Sigmoid colon (tissue), 7 donors: ENCODE data around the gene USP21. TPM values are rescaled to one million over a fixed set of nuclear protein-coding genes. Genes with fewer than 3 reads are reported as not detected.

Experiments used
- DNase-seq: peaks from one replicate; pipeline ENCODE4 v3.0.0-alpha.2; 2019
- H3K27ac ChIP-seq, 4 donors: fragments of 200-600 bp; sonication (generic); one replicate each; pipeline ENCODE4 v1.5.1; 2016 to 2019; ENCODE audit warnings: mild to moderate bottlenecking in 1 of 4
- H3K27me3 ChIP-seq, 3 donors: fragments of 200-600 bp; sonication (generic); one replicate each; pipeline ENCODE4 v1.5.1; 2019; ENCODE audit warnings: mild to moderate bottlenecking in 1 of 3
- H3K36me3 ChIP-seq, 4 donors: fragments of 200-600 bp; sonication (generic); one replicate each; pipeline ENCODE4 v1.5.1; 2016 to 2019
- H3K4me1 ChIP-seq, 4 donors: fragments of 200-600 bp; sonication (generic); one replicate each; pipeline ENCODE4 v1.5.1; 2017 to 2019
- H3K4me3 ChIP-seq, 4 donors: fragments of 200-600 bp; sonication (generic); one replicate each; pipeline ENCODE4 v1.5.1; 2017 to 2019; ENCODE audit warnings: mild to moderate bottlenecking in 2 of 4, moderate library complexity in 1 of 4
- H3K9me3 ChIP-seq, 4 donors: fragments of 200-600 bp in 3 of 4; sonication (generic) in 3 of 4; one replicate each; pipeline versions ENCODE4 v1.5.1 to v1.6.1; 2013 to 2019
- EP300 ChIP-seq, 4 donors: sonication (generic); formaldehyde crosslinking; IDR thresholded peaks; one replicate each; pipeline ENCODE4 v1.6.1; 2017; ENCODE audit warnings: antibody characterized with exemption in 4 of 4
- POLR2A ChIP-seq, 2 donors: fragments of 450-650 bp; IDR thresholded peaks; one replicate each; pipeline ENCODE4 v1.6.1; 2016; ENCODE audit warnings: antibody characterized with exemption in 2 of 2, mild to moderate bottlenecking in 2 of 2, moderate library complexity in 2 of 2
- POLR2AphosphoS5 ChIP-seq, 4 donors: sonication (generic); formaldehyde crosslinking; IDR thresholded peaks; one replicate each; pipeline ENCODE4 v1.6.1; 2017; ENCODE audit warnings: antibody characterized with exemption in 4 of 4
- WGBS, 2 donors: extraction: QIAGEN DNeasy Blood & Tissue Kit; methylation state at CpG; one replicate each; pipeline ENCODE4 v1.1.7; 2013; 5-methylcytosine and 5-hydroxymethylcytosine counted together
- intact Hi-C: fragments of 100-400 bp; cut with DNase I; formaldehyde crosslinking; loops from one replicate; pipeline ENCODE4 v1.15.1; 2023
- polyA plus RNA-seq, 3 donors: library from polyadenylated mRNA; stranded (reverse); fragments of 200-250 nt; gene quantifications; one replicate each; pipeline ENCODE4 v1.2.3, GENCODE V29; 2013
- total RNA-seq, 4 donors: library from RNA; depleted of rRNA; stranded (reverse); fragments of >200 nt; gene quantifications; one replicate each; pipeline ENCODE4 v1.1.0, GENCODE V29; 2016
- TF ChIP-seq, protein P1 (sequence below), 4 experiments: fragments of 450-650 bp in 3 of 4; fragments of 200-600 bp in 1 of 4; IDR thresholded peaks; one replicate each; pipeline ENCODE4 v1.5.1; 2016 to 2019; ENCODE audit warnings: antibody characterized with exemption in 4 of 4, mild to moderate bottlenecking in 3 of 4, moderate library complexity in 2 of 4
- donor health status: healthy with polysubstance abuse.
- donor health status: Bipolar disorder and iron deficiency.
- donor health status: healthy.

USP21 gene
- total and polyA plus RNA-seq, 7 donors = 11.4 to 24.1 (median 16.2) TPM

DNA sequence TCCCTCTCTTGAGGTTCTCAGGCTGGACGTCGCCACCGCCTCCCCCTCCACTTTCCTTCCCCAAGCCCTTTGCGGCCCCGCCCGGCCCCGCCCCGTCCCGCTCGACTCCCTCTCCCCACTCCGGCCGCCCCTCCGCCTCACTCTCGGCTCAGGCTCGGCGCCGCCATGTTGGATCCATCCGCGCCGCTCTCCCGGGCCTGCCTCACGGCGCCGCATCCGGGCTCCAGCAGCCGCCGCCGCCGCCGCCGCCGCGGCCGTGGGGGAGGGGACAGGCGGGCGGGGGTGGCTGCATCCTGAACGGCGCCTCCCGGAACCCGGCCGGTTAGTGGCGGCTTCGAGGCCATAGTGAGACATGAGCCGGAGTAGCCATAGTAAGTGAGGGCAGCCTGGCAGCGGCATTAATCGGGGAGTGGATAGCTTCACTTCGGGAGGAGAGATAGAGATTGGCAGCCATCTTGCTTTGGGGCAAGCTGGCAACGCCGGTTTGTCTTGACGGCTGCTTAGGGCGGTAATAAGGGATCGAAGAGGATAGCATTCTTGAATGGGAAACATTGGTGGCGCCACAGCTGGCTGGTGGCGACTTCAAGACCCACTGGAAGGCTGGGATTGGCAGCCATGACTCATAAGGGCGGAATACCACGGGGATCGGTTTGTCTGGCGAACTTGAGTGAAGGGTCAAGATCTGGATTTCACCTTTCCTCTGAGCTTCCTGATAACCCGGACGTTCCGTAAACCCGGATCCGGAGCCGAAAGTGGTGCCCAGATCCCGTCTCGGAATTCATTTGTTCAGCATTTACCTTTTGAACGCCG lies 26.7 kb upstream of the USP21 start, which contains the start of gene DEDD:
Gene DEDD (minus strand): TSS at position 258 of the 810 bp plus-strand sequence. CDS start 8,205 bp downstream, outside the sequence.
- intact Hi-C loops = loop anchor here (2.0 kb wide), 2 partner anchors 14 to 26 kb away; partner anchors contain the start of genes NIT1, PFDN2 and USP21
- H3K4me1 ChIP-seq = peaks cover 0 to 52% (median 41%) of the 10 kb centered on the region in 4 donors
- no peaks in the 10 kb centered on the region for H3K9me3 ChIP-seq
- H3K27ac ChIP-seq = peak within 1 kb of the TSS; percentile 90 to 97 (median 92)
- WGBS, 2 donors = 1% methylated on average over 68 of the region's 68 CpGs
- no peaks in the 10 kb centered on the region for H3K27me3 ChIP-seq
- peak within 1 kb of the TSS; percentile 69 to 83 (median 76) for H3K4me3 ChIP-seq
- DNase-seq = peak; percentile 98
- TF ChIP-seq, protein P1, sequence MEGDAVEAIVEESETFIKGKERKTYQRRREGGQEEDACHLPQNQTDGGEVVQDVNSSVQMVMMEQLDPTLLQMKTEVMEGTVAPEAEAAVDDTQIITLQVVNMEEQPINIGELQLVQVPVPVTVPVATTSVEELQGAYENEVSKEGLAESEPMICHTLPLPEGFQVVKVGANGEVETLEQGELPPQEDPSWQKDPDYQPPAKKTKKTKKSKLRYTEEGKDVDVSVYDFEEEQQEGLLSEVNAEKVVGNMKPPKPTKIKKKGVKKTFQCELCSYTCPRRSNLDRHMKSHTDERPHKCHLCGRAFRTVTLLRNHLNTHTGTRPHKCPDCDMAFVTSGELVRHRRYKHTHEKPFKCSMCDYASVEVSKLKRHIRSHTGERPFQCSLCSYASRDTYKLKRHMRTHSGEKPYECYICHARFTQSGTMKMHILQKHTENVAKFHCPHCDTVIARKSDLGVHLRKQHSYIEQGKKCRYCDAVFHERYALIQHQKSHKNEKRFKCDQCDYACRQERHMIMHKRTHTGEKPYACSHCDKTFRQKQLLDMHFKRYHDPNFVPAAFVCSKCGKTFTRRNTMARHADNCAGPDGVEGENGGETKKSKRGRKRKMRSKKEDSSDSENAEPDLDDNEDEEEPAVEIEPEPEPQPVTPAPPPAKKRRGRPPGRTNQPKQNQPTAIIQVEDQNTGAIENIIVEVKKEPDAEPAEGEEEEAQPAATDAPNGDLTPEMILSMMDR (IDR thresholded peaks at IDR 0.05) = no peak
- TF ChIP-seq POLR2AphosphoS5 (IDR thresholded peaks at IDR 0.05) = peak; percentile 7 to 54 (median 44)
- no peak for TF ChIP-seq POLR2A (IDR thresholded peaks at IDR 0.05)
- TF ChIP-seq EP300 (IDR thresholded peaks at IDR 0.05) = peak in 1 of 4 donors; percentile 56
- H3K36me3 ChIP-seq = peaks cover 9 to 26% (median 13%) of the 10 kb centered on the region in 4 donors

DNA sequence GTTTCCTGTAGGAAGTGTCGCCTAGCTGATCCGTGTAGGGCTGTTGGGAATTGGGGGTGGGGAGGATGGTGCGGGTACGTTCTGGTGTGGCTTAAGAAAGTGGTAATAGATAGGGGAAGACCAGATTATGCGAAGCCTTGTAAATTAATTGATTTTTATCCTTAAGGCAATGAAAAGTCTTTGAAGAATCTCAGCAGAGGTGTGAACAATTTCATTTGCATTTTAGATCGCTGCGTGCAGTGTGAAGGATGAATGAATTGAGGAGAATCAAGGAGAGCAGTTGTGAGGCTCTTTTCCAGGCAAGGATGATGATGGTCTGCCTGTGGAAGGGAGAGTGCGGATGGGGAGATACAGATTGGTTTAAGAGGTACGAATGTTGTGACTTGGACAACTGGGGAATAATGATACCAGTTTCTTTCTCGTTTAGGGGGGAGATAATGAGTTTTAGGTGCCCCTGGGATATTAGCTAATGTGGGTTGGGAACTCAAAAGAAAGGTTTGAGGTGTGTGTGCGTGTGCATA lies 26.0 kb upstream of the USP21 start:
- H3K4me1 ChIP-seq = peaks cover 0 to 52% (median 35%) of the 10 kb centered on the region in 4 donors
- no peak for DNase-seq
- intact Hi-C loops = loop anchor here (2.0 kb wide), 2 partner anchors 14 to 26 kb away; partner anchors contain the start of genes NIT1, PFDN2 and USP21
- peaks cover 5 to 20% (median 8%) of the 10 kb centered on the region in 4 donors for H3K36me3 ChIP-seq
- peak overlapping the region; percentile 69 to 83 (median 76) for H3K4me3 ChIP-seq
- TF ChIP-seq POLR2AphosphoS5 (IDR thresholded peaks at IDR 0.05) (peak in 1 of 4 donors; percentile 1), EP300 (IDR thresholded peaks at IDR 0.05) (no peak)
- no peaks in the 10 kb centered on the region for H3K9me3 ChIP-seq
- H3K27me3 ChIP-seq = no peaks in the 10 kb centered on the region
- H3K27ac ChIP-seq = peak overlapping the region; percentile 90 to 97 (median 92)
- WGBS, 2 donors = 1 to 7% methylated on average over 11 of the region's 11 CpGs

DNA sequence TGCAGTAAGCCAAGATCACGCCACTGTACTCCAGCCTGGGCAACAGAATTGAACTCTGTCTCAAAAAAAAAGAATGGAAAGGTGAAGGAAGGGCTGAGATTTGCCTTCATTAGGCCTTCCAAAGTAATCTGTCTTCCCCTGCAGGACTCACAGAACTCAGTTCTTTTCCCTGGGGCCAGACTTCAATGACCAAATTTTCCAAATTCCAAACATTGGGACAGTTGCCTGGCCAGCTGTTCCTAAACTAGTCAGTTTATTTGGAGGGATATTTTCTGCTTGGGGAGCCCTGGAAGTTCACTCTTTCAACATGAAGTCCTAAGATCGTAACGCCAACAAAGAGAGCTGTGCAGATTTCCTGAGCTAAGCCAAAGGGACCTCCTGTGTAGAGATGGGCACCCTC lies 21.4 kb upstream of the USP21 start:
- no peak for TF ChIP-seq POLR2AphosphoS5 (IDR thresholded peaks at IDR 0.05)
- no peak for TF ChIP-seq POLR2A (IDR thresholded peaks at IDR 0.05)
- no peak for TF ChIP-seq EP300 (IDR thresholded peaks at IDR 0.05)
- TF ChIP-seq, protein P1 (IDR thresholded peaks at IDR 0.05) = no peak
- Histone ChIP-seq H3K36me3 (no peaks in the 10 kb centered on the region), H3K27ac (no peak overlapping the region), H3K4me3 (no peak overlapping the region), H3K9me3 (no peaks in the 10 kb centered on the region), H3K4me1 (peaks cover 0 to 27% (median 14%) of the 10 kb centered on the region in 4 donors), H3K27me3 (no peaks in the 10 kb centered on the region)
- intact Hi-C loops = no loop called here
- WGBS, 2 donors = 81 to 83% methylated on average over 3 of the region's 3 CpGs
- no peak for DNase-seq

DNA sequence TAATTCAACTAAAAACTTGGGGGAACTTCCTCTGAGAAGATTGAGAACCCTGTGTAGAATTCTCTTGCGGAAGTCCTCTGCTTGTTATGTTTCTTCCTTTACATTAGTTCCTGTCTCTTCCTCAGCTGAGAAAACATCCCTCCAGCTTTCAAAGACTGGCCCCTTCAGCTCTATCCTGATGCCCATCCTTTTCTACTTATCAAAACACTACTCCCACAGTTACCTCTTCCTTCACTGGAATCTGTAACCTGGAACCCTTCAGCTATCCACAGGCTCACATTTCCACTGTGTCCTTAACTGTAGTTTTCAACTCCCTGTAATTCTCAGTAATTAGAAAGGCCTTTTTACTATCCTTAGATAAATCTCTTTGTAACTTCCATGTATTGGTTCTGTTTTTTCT lies 20.9 kb upstream of the USP21 start:
- peaks cover 0 to 23% (median 12%) of the 10 kb centered on the region in 4 donors for H3K4me1 ChIP-seq
- no peak for DNase-seq
- H3K27ac ChIP-seq = no peak overlapping the region
- no peak for TF ChIP-seq POLR2AphosphoS5 (IDR thresholded peaks at IDR 0.05)
- TF ChIP-seq POLR2A (IDR thresholded peaks at IDR 0.05) = no peak
- no peak for TF ChIP-seq EP300 (IDR thresholded peaks at IDR 0.05)
- TF ChIP-seq, protein P1 (IDR thresholded peaks at IDR 0.05) = no peak
- 87 to 89% methylated on average over 1 of the region's 1 CpG for WGBS, 2 donors
- no peaks in the 10 kb centered on the region for H3K27me3 ChIP-seq
- H3K4me3 ChIP-seq = no peak overlapping the region
- H3K9me3 ChIP-seq = no peaks in the 10 kb centered on the region
- no peaks in the 10 kb centered on the region for H3K36me3 ChIP-seq
- intact Hi-C loops = no loop called here

DNA sequence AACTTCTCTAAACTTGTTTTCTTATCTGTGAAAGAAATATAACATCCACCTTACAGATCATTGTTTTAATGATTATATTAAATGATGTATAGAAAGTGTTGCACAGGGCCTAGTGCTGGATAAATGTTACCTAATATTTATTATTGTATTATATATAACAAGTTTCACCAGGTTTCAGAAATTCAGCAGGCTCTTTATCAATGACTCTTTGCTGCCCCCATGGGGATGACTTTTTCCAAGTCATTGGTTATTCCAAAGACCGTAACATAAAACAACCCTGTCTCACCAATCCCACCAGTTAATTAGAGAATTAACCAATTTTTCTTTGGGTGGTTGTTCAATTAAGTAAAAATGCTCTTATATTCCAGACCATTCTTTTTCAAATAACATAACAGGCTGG lies 19.5 kb upstream of the USP21 start:
- Histone ChIP-seq H3K9me3 (no peaks in the 10 kb centered on the region), H3K27ac (no peak overlapping the region), H3K4me1 (peaks cover 0 to 10% (median 0%) of the 10 kb centered on the region in 4 donors), H3K4me3 (no peak overlapping the region), H3K36me3 (no peaks in the 10 kb centered on the region), H3K27me3 (no peaks in the 10 kb centered on the region)
- intact Hi-C loops = no loop called here
- TF ChIP-seq POLR2AphosphoS5 (IDR thresholded peaks at IDR 0.05) (no peak), POLR2A (IDR thresholded peaks at IDR 0.05) (no peak), EP300 (IDR thresholded peaks at IDR 0.05) (no peak)
- TF ChIP-seq, protein P1 (IDR thresholded peaks at IDR 0.05) = peak in 2 of 4 experiments; percentile 7 to 30
- 53 to 63% methylated on average over 1 of the region's 1 CpG for WGBS, 2 donors
- no peak for DNase-seq
